NOMO-1 treated with DMSO at 0.1 percent for 48 hours (cell line): ENCODE results near the gene LITAF.
A peak's percentile ranks its signal among the peaks of the same experiment; 100 is the strongest.

Source experiments
- DNase-seq: peaks from one replicate; lab custom pipeline; 2025; ENCODE audit not compliant: unreplicated experiment; lab: John Stamatoyannopoulos, UW

LITAF gene

GRCh38 chr16:11554053-11554452, 32.7 kb downstream of the LITAF start:
- DNase-seq = no peak

- DNase-seq = no peak
Measured at GRCh38 chr16:11553371-11553770, 33.3 kb downstream of the LITAF start.

DNA sequence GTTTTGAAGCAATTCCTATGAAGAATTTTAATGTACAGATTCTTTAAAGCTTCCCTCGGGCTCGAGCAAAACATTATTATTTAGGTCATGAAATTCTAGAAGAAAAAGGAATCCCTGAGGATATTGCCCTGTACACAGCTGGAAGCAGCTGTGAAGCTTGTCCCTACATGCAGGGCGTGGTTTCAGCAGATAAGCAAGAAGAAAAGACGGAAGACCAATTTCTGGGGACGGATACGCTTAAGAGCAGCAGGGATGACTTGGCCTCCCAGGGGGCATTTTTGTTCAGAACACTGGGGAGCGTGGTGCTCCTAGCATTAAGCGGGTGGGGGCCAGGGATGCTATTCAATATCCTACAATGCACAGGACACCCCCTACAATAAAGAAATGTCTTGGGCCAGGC, 34.3 kb downstream of the LITAF start:
- no peak for DNase-seq

DNA sequence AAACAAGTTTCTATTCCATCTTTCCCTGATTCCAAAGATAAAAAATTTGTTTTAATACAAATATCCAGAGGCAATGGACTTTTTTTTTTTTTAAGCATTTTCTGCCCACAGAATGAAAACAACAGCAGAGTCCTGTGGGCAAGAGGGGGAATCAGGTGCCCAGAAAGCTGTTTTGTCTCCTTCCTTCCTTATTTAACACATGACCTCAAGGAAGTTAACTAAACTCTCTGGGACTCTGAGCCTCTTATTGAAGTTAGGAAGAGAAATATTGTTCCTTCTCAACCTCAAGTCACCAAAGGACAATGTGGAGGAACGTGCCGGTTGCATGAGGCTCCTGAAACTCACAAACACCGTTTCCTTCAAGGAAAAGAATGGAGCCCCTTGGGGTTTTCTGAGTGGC, 34.9 kb downstream of the LITAF start:
- DNase-seq = no peak

- DNase-seq = no peak
Measured at GRCh38 chr16:11550791-11551498, 35.8 kb downstream of the LITAF start.

DNA sequence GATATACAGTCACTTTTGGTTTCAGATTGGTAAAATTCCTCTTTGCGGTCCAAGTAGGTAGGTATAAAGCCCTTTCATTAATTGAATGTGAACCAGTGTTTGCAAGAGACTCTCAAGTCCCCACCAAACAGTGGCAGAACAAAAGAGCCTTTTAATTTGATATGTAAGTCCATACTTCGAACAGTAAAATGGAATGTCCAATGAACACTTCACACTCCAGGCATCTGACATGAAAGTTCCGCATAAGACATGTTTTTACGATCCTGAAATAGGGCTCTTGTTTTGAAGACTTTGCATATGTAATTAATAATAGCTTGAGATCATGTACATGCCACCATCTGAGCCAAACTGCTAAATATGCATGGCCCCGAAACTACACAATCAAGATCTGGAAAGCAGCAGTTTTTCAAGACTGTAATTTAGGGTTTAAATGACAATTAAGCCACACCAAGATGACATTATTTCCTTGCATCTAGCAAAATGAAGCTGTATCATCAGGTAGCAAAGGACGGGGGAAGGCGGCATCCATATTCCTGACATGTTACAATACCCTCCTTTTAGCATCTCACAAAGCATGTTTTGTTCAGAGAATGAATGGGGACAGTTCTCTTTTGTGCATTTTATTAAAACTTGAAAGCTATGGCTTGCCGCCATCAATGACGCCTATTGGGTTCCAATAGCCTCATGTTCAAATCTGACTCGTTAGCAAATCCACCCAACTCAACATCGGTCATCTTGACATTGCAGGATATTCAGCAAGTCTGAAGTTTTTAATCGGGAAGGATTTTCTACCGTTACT, 39.4 kb downstream of the LITAF start:
- no peak for DNase-seq

GRCh38 chr16:11546608-11547061, 40.1 kb downstream of the LITAF start:
- DNase-seq = no peak

- DNase-seq = no peak
Measured at GRCh38 chr16:11543661-11544393, 42.9 kb downstream of the LITAF start.

GRCh38 chr16:11542069-11542744, 44.5 kb downstream of the LITAF start:
- no peak for DNase-seq

DNA sequence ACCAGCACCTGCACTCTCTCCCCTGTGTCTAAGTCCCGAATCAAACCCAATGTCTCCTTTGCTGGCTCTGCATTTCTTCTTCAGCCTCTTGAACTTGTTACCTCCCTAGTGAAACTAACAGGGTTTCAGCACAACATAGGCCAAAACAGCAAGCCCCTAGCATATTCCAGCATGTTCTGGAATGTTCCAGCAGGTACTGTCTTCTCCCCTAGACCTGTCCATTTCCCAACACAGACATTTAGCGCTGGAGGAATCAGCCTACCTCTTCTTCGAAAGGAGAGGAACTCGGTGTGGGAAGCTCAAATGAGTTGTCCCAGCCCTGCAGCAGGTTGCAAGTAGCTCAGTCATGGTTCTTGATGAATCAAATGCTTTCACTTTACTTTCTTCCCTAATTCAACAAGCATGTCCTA, 47.1 kb downstream of the LITAF start:
- DNase-seq = peak; percentile 28

GRCh38 chr16:11538880-11539279, 47.8 kb downstream of the LITAF start:
- no peak for DNase-seq

GRCh38 chr16:11536104-11536866, 50.4 kb downstream of the LITAF start:
- DNase-seq = no peak

DNA sequence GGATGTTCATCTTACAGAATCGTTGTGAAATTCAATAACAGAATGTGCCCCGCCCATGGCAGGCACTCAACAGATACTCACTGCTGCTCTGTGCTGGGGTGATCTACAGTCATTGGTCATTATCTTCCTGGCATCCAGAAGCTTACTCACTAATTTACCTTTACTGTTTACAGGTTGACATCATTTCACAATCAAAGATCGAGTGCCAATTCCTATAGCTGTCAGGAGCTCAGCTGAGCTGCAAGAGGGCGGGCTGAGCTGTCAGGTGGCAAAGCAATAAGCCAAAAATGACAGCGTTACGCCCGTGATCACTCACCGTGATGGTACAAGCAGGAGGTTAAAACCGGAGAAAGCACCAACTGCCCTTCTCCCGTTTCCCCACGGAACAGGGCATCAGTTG, 51.2 kb downstream of the LITAF start:
- peak; percentile 1 for DNase-seq

GRCh38 chr16:11534262-11534661, 52.5 kb downstream of the LITAF start:
- no peak for DNase-seq

DNA sequence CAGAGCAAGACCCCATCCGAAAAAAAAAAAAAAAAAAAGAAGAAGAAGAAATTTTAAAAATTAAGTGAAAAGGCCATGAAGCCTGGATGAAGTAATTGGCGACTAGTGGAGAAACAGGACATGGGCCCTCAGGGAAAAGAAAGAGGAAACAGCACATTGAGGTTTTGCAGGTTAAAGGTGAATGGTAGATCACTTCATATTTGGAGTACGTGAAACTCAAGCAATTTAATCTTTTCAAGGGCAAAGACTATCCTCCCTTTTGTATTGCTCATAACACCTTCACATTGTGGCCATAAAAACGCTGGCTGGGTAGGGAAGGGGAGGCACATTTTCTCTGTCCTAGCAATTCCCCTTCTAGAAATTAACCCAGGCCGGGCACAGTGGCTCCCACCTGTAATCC, 53.1 kb downstream of the LITAF start:
- DNase-seq = peak; percentile 24

- DNase-seq = no peak
Measured at GRCh38 chr16:11530171-11530940, 56.4 kb downstream of the LITAF start.

GRCh38 chr16:11529285-11529684, 57.4 kb downstream of the LITAF start:
- no peak for DNase-seq

DNA sequence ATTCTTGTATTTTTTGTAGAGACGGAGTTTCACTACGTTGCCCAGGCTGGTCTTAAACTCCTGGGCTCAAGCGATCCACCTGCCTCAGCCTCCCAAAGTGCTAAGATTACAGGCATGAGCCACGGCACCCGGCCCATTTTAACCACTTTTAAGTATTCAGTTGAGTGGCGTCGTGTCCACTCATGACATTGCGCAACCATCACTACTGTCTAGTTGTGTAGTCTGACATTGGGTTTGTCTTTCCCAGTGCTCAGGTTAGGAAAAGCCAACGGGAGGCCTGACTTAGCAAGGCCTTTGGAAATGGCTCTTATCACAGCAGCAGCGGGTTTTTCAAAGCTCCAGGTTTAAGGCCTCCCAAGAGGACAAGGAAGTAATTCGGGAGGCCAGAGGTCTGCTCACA, 58.7 kb downstream of the LITAF start:
- no peak for DNase-seq

DNA sequence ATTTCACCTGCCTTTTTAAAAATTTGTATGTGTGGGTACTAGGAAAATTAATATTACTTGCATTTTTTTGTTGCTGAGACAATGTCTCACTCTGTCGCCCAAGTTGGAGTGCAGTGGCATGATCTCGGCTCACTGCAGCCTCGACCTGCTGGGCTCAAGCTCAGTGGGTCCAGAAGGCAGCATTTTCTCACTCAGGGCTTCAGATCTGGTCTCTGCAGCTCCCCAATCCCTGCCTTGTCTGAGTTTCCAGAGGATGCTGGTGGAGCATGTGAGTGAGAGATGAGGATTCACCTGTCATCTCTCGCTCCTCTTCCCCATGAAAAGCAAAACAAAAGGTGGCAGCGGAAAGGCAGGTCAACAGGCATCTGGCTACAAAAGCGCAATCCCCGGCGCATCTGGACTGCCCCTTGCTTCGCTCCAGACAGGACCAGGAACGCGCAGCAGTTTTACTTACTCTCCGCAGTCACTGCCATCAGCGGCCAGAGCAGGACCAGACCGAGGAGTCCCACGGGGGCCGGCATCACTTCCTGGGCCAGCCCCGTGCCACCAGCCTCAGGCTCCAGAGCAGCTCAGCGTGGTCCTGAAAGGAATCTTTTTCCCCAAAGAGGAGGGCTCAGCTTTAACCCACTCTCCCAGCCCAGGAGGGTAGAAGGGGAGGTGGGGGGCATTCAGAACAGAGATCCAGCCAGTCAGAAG, 59.9 kb downstream of the LITAF start:
- DNase-seq = no peak
